Kidney epithelial cell (primary cell): ENCODE measurements around the gene CD82. TPM values are rescaled to one million over a fixed set of nuclear protein-coding genes. Genes with fewer than 3 reads are reported as not detected.
"Not testable (repeated sequence)": the region's sequence is repeated elsewhere in the genome, so short reads cannot be mapped to it uniquely, and the experiment has no call there.

ENCODE experiments used
- DNase-seq: peaks from one replicate; pipeline ENCODE4 v3.0.0-alpha.2; 2010; ENCODE audit warnings: low read depth
- H3K27me3 ChIP-seq: 2 replicates; pipeline ENCODE4 v1.6.0; 2011; ENCODE audit warnings: low read length; ENCODE audit not compliant: control insufficient read depth, insufficient read depth
- H3K36me3 ChIP-seq: 2 replicates; pipeline ENCODE4 v1.5.1; 2011; ENCODE audit warnings: low read length; ENCODE audit not compliant: control insufficient read depth, insufficient read depth
- H3K4me3 ChIP-seq: 2 replicates; pipeline ENCODE4 v1.5.1; 2011; ENCODE audit warnings: low read depth, mild to moderate bottlenecking, control low read depth, low read length
- CTCF ChIP-seq: IDR thresholded peaks from 2 replicates; pipeline ENCODE4 v1.5.1; 2011; ENCODE audit warnings: mild to moderate bottlenecking, moderate library complexity, low read length, control low read depth, inconsistent platforms; ENCODE audit not compliant: insufficient read depth, poor library complexity, severe bottlenecking
- total RNA-seq: library from RNA; depleted of rRNA; stranded (reverse); fragments of >200 nt; gene quantifications from 2 replicates; pipeline ENCODE4 v1.2.3, GENCODE V29; 2015

The CD82 gene
- total RNA-seq, 1 donor from 2014 or later = 47.3 TPM

DNA sequence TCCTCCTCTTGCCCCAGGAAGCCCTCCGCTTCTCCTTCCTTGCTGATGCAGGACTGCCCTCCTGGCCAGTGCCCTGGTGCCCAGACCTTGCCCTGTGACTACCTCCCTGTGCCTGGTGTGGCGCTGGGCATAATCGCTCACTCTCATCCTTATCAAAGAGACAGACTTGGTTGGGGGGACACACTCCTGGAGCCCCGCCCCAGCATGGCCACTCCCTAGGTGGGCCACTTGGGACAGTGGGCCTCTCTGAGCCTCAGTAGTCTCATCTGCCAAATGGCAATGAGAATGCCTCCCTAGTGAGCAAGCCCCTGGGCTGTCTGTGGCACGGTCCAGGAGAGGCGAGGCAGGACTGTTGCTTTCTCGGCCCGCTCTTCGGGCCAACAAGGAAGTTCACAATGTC lies 88.6 kb downstream of the CD82 start:
- H3K27me3 ChIP-seq = peaks cover 11% of the 10 kb centered on the region
- no peak for TF ChIP-seq CTCF
- no peak for DNase-seq

DNA sequence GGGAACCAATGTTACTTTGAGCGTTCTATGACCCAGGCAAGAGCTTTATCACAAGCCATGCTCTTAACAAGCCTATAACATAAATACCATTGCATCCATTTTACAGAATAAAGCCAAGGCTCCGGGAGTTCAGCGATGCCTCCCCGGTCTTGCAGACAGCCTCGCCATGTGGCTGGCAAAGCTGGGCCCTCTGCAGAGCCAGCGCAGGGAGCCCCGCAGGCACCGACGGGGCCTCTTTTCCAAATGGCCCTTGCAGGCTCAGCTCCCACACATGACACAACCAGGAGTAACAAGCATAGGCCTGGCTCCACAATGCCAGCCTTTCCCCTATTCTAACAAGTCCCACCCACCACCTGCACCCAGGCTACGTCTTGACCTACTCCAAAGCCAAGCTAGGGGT lies 89.1 kb downstream of the CD82 start:
- Histone ChIP-seq H3K36me3 (no peaks in the 10 kb centered on the region), H3K27me3 (peaks cover 11% of the 10 kb centered on the region), H3K4me3 (no peak overlapping the region)
- no peak for DNase-seq
- TF ChIP-seq CTCF = no peak

More for the DNA sequence above, 88.6 kb downstream of the CD82 start:
- Histone ChIP-seq H3K36me3 (no peaks in the 10 kb centered on the region), H3K4me3 (no peak overlapping the region)

DNA sequence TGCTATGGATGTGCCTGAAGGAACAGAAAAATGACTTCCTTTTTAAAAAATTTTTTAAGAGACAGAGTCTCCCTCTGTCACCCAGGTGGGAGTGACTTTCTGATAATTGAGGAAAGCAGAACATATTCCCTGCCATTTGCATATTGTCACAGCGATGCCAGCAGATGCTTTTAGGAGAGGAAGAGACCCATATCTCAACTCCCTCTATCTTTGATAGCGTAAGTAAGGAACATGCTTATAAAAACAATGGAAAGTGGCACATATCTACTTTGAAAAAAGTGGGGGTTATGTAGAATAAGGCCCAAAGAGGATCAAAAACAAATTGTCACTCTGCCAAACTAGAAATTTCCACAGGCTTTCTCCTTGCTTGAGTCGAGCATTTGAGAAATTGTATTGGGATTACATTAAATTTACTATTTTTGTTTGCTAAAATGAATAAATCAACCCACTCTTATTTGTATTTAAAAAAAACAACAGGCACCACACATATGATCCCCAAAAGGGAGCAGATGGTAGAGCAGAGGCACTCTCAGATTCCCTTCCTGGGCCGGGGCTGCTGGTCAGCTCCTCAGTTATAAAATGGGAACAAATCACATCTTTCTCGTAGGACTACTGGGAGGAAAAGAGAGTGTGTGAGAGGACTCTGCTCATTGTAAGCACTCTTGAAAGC lies 92.5 kb downstream of the CD82 start:
- H3K36me3 ChIP-seq = no peaks in the 10 kb centered on the region
- H3K4me3 ChIP-seq = no peak overlapping the region
- H3K27me3 ChIP-seq = peaks cover 8% of the 10 kb centered on the region
- no peak for DNase-seq
- TF ChIP-seq CTCF = no peak

DNA sequence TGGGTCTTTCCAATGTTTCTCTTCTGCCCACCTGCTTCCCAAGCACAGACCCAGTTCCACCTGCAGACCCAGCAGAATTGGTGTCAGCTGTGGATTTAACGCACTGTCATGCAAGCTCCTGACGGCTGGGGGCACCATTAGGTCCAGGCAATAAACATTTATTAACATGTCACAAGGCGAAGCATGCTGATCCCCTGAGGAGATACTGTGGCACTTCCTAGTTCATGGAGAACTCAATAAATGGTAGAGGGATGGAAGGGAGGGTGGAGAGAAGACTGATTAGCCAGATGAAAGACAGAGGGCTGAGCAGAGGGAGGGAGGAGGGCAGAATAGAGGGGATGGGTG lies 93.0 kb downstream of the CD82 start:
- peak; percentile 26 for TF ChIP-seq CTCF
- DNase-seq = no peak
- Histone ChIP-seq H3K4me3 (no peak overlapping the region), H3K27me3 (peaks cover 7% of the 10 kb centered on the region), H3K36me3 (no peaks in the 10 kb centered on the region)

DNA sequence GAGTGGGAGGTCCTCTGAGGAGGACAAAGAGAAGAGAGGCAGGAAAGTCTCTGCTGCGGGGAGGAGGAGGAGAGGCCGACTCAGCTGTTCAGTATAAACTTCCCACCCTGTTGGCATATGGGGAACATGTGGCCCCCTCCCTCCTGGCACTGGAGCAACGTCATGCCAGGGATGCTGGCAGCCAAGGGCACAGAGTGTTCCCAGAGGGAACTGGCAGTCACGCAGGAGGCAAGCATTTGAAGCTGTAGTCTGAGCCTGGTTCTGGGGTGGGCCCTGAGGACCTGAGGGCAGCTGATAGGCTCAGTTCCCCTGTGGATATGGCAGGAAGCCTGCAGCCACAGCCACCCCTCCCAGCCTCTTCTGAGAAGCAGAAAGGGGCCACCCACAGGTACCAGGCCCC lies 94.2 kb downstream of the CD82 start:
- H3K4me3 ChIP-seq = no peak overlapping the region
- TF ChIP-seq CTCF = no peak
- no peaks in the 10 kb centered on the region for H3K36me3 ChIP-seq
- H3K27me3 ChIP-seq = peaks cover 7% of the 10 kb centered on the region
- no peak for DNase-seq

GRCh38 chr11:44660535-44660934 lies 95.1 kb downstream of the CD82 start:
- not testable (repeated sequence) for DNase-seq, H3K36me3 ChIP-seq, H3K4me3 ChIP-seq, H3K27me3 ChIP-seq
